Activated CD4-positive, alpha-beta memory T cell treated with anti-CD3 and anti-CD28 coated beads, Interleukin-2, amount 10 ng/mL, durations not matched to agents 7 days and 5 days (primary cell): Measurements from ENCODE around the gene LRRC46. TPM values are rescaled to one million over a fixed set of nuclear protein-coding genes. Genes with fewer than 3 reads are reported as not detected.

Experiments
- total RNA-seq, 2 experiments: library from RNA; stranded (reverse); gene quantifications; one replicate each; pipeline ENCODE4 v1.2.3, GENCODE V29; 2021

The LRRC46 gene
- total RNA-seq, 2 experiments from 2014 or later: 0.45 to 0.53 TPM

Other genes starting within 250 kb of the LRRC46 start
- 100 to 1,000 TPM; 329 to 334 TPM for gene KPNB1, start 181.8 kb upstream of the LRRC46 start, total RNA-seq
- gene TBKBP1, start 137.5 kb upstream of the LRRC46 start, total RNA-seq: 1 to 10 TPM; 7.0 TPM
- gene TBX21, start 98.4 kb upstream of the LRRC46 start, total RNA-seq: 10 to 100 TPM; 58.3 to 61.1 TPM
- 10 to 100 TPM; 33.2 to 36.1 TPM for gene OSBPL7, start 9.9 kb upstream of the LRRC46 start, total RNA-seq
- 10 to 100 TPM; 91.5 to 95.7 TPM for gene MRPL10, start 129 bp upstream of the LRRC46 start, total RNA-seq
- gene SCRN2, start 9.6 kb downstream of the LRRC46 start, total RNA-seq: 10 to 100 TPM; 29.1 to 29.8 TPM
- under 1 TPM; 0.10 to 0.15 TPM for gene SP6, start 19.5 kb downstream of the LRRC46 start, total RNA-seq
- gene SP2, start 64.6 kb downstream of the LRRC46 start, total RNA-seq: 10 to 100 TPM; 24.6 to 25.6 TPM
- gene PNPO, start 109.9 kb downstream of the LRRC46 start, total RNA-seq: 10 to 100 TPM; 24.6 to 25.1 TPM
- gene PRR15L, start 126.2 kb downstream of the LRRC46 start, total RNA-seq: not detected
- gene CDK5RAP3, start 139.4 kb downstream of the LRRC46 start, total RNA-seq: 100 to 1,000 TPM; 194 to 205 TPM
- 10 to 100 TPM in 1 of 2 experiments, 1 to 10 TPM in 1; 7.4 to 11.5 TPM for gene COPZ2, start 206.1 kb downstream of the LRRC46 start, total RNA-seq
- 10 to 100 TPM; 69.4 to 70.2 TPM for gene NFE2L1, start 216.7 kb downstream of the LRRC46 start, total RNA-seq